GM12865 (cell line): ENCODE data around the gene GBE1.

Experiments used
- DNase-seq: peaks from one replicate; pipeline ENCODE4 v3.0.0; 2010; ENCODE audit warnings: low read depth
- H3K4me3 ChIP-seq: 2 replicates; pipeline ENCODE4 v1.5.1; 2011; ENCODE audit warnings: mild to moderate bottlenecking, low read depth, low read length, control low read depth
- TF ChIP-seq, protein P1 (sequence below): IDR thresholded peaks from 2 replicates; pipeline ENCODE4 v1.5.1; 2011; ENCODE audit warnings: low read length, control low read depth, low read depth, inconsistent platforms; ENCODE audit not compliant: insufficient read depth; ENCODE audit errors: missing control alignments

Gene GBE1

DNA sequence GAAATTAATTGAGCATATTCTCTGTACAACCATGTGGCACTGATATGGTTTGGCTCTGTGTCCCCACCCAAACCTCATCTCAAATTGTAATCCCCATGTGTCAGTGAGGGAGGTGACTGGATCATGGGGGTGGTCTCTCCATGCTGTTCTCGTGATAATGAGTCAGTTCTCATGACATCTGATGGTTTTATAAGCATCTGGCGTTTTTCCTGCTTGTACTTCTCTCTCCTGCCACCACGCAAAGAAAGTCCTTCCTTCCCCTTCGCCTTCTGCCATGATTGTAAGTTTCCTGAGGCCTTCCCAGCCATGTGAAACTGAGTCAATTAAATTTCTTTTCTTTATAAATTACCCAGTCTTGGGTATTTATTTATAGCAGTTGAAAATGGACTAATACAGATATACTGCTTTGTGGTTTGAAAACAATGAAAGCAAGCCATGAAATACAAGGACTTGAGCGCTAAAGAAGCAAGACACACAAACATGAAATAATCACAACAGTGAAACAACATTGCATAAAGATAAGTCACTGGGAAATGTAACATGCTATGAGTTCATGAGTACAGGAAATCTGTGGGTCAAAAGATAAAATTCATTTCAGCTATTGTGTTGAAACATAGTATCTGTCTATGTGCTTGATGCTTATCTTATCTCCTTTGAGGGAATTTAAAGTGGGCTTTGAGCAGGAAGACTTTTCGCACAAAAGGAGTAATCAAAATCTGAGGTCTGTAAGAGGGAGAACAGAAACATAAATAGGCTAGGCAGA is 288.7 kb downstream of the GBE1 start:
- TF ChIP-seq, protein P1, sequence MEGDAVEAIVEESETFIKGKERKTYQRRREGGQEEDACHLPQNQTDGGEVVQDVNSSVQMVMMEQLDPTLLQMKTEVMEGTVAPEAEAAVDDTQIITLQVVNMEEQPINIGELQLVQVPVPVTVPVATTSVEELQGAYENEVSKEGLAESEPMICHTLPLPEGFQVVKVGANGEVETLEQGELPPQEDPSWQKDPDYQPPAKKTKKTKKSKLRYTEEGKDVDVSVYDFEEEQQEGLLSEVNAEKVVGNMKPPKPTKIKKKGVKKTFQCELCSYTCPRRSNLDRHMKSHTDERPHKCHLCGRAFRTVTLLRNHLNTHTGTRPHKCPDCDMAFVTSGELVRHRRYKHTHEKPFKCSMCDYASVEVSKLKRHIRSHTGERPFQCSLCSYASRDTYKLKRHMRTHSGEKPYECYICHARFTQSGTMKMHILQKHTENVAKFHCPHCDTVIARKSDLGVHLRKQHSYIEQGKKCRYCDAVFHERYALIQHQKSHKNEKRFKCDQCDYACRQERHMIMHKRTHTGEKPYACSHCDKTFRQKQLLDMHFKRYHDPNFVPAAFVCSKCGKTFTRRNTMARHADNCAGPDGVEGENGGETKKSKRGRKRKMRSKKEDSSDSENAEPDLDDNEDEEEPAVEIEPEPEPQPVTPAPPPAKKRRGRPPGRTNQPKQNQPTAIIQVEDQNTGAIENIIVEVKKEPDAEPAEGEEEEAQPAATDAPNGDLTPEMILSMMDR = no peak
- DNase-seq = no peak
- no peak overlapping the region for H3K4me3 ChIP-seq

DNA sequence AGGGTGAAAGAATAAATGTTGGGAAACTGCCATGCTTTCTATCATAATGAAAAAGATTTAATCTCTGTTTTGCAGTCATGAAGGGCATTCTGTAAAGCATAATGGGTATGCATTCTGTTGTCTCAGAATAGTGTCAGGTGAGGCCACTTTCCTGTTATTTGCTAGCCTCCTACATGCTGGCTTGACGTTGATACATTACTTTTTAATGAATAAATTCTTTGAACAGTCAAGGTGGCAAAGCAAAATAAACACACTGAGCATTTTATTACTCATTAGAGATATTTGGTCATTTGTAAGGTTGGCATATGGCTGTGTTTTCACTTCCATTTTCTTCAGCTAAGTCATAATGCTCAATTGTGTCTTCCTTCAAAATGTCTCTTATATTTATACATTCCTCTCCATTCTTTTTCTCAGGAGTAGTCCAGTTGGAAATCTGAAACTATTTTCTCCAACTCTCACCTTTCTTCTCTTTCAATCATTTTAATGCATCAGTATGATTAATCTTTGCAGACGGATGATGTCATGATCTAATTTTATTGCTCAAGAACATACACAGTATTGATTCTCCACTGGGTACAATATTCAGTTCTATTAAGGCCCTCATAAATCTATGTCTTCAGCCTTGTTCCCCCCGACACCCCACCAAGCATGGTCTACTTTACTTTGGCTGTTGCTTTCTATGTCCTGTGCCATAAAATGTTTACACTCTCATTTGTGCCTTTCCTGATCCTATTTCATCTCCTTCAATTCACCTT is 290.7 kb downstream of the GBE1 start:
- TF ChIP-seq, protein P1 = no peak
- no peak for DNase-seq
- H3K4me3 ChIP-seq = no peak overlapping the region

DNA sequence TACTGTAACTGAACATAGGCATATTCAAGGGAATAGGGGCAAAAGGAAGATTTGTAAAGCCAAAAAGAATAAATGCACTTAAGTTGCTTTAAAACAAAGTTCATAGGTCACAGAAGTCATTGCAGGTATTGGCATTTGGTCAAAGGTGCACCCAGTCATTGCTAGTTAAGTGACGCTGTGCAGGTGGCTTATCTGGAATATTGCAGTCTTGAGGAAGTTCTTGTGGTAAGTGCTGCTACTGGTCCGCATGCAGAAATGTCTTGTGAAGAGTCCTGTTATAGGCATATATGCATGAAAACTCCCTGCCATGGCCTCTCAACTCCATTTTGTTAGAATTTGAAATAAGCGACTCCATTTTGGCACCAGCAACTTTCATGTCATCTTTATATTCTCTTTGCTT is 293.1 kb downstream of the GBE1 start:
- DNase-seq = no peak
- TF ChIP-seq, protein P1 = no peak
- H3K4me3 ChIP-seq = no peak overlapping the region

DNA sequence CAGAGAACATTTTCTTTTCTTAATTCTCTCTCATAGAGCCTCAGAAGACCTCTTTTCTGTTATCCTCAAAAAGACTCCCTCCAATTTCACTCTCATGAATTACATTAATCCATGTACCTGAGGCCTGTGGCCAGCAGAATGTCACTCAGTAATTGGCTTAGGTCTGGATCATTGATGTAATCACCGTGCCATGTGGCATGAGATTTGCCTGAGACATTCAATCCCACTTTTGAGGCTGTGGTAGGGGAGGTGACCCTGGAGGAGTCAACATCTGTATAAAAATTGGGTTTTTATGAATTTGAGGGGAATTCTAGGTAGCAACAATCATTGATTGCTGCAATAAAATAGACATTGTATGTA is 295.3 kb downstream of the GBE1 start:
- H3K4me3 ChIP-seq = no peak overlapping the region
- no peak for DNase-seq
- TF ChIP-seq, protein P1 = no peak

DNA sequence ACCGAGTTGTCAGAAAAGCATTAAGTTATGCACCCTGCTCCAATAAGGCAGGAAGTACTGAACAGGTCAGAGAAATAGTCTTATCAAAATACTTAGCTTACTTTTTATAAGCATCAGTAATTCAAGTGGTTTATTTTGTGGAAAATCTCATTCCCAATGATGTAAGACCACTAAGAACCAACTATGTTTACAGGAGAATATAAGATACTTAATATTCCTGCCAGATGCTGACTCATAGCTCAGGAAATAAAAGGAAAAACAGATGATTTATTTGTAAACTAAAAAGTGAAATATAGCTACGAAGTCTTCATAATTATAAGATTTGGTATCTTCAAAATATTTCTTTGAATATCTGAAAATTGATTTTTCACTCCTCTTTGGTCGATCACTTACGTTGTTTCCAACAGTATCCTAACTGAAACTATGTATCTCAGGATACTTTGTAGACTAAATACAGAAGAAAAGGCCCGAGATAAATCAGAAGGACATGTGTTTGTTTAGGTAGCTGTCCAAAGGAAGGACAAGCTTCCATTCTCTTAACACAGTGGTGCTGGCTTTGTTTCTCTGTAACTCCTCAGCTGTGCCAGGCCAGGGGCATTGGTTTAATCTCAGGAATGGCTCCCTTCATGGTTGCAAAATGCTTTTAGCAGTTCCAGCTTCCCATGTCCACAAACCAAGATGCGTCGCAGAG is 295.8 kb downstream of the GBE1 start:
- TF ChIP-seq, protein P1 = no peak
- no peak for DNase-seq
- H3K4me3 ChIP-seq = no peak overlapping the region

DNA sequence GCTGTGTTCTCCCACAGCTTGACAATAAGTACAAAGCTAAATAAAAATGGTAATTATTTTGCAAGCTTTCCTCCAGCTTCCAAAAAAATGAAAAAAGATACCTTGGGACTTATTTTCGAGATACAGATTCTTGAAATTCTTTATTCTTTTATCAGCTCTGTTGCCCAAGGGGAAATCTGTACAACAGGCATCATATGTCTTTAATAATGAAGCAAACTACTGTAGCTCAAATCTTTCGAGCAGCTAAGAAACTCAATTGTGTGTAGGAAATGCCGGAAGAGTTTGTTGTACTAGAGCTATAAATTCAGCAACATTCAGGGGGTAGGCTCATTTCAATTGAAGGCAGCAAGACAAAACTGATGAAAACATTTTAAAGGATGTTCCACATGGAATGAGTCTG is 297.7 kb downstream of the GBE1 start:
- H3K4me3 ChIP-seq = no peak overlapping the region
- TF ChIP-seq, protein P1 = no peak
- DNase-seq = no peak
